Measurements from ENCODE around the gene UBE2D3. TPM values are rescaled to one million over a fixed set of nuclear protein-coding genes. Genes with fewer than 3 reads are reported as not detected.

Gene UBE2D3
- 399 and 495 TPM in 2 replicates for total RNA-seq

DNA sequence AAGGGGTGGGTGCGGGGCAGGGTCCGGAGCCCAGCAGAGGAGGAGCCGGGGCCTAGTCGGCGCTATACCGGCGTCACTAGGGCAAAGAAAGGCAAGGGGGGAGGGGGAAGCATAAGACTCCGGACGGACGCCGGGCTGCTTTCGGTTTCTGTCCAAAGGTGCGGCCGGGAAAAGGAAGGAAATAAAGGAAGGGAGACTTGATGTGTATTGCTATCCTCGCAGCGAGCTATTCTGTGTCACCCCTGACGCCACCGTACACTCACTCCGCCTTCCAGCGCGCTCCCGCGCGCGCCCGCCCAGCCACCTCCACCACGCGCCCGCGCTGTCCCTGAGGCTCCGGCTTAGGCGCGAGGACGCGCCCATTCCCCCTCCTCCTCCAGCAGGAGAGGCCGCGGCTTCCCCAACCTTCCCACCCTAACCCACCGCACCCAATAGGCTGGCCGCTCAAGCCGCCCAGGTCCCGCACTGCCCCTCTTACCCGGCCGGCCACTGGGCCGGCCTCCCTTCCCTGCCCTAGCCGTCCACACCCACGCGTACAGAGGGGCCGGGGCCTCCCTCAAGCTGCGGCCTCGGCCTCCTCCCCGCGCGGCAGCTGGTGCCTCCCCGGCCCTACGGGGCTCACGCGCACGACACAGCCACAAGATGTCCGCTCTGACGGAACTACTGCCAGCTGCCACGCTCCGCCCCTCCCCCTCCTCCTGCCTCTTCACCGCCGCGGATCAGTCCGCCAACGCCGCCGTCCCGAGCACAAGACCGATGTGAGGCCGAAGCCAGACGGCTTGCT is at the start of gene UBE2D3:
Gene UBE2D3 (minus strand): TSS at position 662 of the 784 bp plus-strand sequence. CDS start 1,043 bp downstream, outside the sequence.
- peak; percentile 97 for DNase-seq (ENCODE audit: low read depth)
- peak within 1 kb of the TSS; percentile 99 for H3K4me3 ChIP-seq (ENCODE audit: low read depth, low read length)
- TF ChIP-seq, protein P1, sequence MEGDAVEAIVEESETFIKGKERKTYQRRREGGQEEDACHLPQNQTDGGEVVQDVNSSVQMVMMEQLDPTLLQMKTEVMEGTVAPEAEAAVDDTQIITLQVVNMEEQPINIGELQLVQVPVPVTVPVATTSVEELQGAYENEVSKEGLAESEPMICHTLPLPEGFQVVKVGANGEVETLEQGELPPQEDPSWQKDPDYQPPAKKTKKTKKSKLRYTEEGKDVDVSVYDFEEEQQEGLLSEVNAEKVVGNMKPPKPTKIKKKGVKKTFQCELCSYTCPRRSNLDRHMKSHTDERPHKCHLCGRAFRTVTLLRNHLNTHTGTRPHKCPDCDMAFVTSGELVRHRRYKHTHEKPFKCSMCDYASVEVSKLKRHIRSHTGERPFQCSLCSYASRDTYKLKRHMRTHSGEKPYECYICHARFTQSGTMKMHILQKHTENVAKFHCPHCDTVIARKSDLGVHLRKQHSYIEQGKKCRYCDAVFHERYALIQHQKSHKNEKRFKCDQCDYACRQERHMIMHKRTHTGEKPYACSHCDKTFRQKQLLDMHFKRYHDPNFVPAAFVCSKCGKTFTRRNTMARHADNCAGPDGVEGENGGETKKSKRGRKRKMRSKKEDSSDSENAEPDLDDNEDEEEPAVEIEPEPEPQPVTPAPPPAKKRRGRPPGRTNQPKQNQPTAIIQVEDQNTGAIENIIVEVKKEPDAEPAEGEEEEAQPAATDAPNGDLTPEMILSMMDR (IDR thresholded peaks at IDR 0.05; ENCODE audit: insufficient read depth, low read depth, low read length): no peak

DNA sequence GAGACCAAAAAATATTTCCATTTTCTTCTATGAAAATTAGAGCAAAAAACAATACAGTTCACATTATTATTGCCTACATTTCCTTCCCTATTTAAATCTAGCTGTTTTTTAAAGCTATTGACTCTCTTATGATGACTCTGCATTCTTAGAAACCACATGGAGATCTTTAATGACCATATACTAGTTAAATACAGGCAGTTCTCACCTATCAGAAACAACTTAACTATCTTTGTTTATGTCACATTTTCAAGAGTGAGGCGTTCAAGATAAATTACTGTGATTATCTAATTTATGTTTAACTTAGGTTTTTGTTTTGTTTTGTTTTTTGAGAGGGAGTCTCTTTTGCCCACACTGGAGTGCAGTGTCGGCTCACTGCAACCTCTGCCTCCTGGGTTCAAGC is 44.4 kb upstream of the UBE2D3 start:
- DNase-seq (ENCODE audit: low read depth): peak; percentile 44
- TF ChIP-seq, protein P1 (IDR thresholded peaks at IDR 0.05; ENCODE audit: insufficient read depth, low read depth, low read length): no peak
- no peak overlapping the region for H3K4me3 ChIP-seq (ENCODE audit: low read depth, low read length)

DNA sequence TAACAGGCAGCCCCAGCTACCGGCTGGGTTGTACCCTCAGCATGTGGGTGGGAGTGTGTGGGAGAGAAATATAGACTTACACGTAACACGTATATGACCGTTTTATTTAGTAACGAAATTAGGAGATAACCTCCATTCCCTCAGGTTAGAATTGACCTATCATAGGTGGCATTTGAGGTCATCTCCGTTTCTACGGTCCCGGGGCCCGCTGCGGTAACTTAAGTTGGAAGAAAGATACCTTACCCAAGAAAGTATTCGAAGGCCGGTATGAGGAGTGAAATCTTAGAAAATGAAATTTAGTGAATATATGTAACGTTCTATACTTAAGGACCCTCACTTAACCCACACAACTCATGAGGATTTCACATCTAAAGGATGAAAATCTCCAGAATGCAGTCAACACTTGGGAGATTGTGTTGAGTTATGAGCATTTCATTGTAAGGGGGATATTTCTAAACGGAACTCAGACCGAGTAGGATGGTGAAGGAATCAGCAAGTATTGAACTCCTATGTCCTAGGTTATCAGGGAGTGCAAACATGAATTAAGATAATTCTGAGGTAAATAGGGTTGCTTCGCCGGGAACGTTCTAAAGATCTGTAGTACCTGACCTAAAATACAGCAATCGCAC is 42.3 kb upstream of the UBE2D3 start:
- no peak for DNase-seq (ENCODE audit: low read depth)
- TF ChIP-seq, protein P1 (IDR thresholded peaks at IDR 0.05; ENCODE audit: insufficient read depth, low read depth, low read length): no peak
- peak overlapping the region; percentile 91 for H3K4me3 ChIP-seq (ENCODE audit: low read depth, low read length)

DNA sequence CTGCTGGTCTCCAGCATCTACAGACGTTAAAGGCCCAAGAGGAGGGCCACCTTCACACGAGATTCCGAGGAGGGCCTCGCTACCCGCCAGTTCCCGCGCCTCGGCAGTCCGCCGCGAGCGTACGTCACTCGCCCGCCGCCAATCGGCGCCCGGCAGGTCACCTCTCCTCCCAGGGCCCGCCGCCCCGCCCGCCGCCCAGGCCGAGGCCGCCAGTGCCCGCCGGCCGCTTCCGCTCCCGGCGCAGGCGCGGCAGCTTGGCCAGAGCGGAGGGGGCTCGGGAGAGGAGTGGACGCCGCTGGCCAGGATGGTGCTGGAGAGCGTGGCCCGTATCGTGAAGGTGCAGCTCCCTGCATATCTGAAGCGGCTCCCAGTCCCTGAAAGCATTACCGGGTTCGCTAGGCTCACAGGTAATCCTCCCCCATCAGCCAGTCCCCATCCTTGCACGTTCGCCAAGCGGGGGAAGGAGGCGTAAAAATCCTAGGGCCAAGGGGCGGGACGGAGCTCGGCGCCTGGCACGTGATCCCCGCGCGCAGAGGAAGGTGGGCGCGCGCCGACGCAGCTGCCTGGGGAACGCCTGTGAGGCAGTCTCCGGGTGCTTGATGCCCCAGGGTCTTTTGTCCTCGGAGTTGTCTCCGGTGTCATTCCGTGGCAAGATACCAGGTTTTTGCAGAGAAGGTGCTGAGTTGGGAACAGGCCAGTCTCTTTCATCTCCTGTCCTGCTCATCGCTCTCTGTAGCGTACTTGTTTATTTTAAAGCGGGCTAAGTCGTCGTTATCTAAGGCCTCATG is 41.6 kb upstream of the UBE2D3 start, which contains the start of gene CISD2:
Gene CISD2 (plus strand): TSS at position 212 of the 788 bp plus-strand sequence. CDS start 93 bp downstream, at position 305.
- peak; percentile 93 for DNase-seq (ENCODE audit: low read depth)
- TF ChIP-seq, protein P1 (IDR thresholded peaks at IDR 0.05; ENCODE audit: insufficient read depth, low read depth, low read length): no peak
- peak within 1 kb of the TSS; percentile 91 for H3K4me3 ChIP-seq (ENCODE audit: low read depth, low read length)

DNA sequence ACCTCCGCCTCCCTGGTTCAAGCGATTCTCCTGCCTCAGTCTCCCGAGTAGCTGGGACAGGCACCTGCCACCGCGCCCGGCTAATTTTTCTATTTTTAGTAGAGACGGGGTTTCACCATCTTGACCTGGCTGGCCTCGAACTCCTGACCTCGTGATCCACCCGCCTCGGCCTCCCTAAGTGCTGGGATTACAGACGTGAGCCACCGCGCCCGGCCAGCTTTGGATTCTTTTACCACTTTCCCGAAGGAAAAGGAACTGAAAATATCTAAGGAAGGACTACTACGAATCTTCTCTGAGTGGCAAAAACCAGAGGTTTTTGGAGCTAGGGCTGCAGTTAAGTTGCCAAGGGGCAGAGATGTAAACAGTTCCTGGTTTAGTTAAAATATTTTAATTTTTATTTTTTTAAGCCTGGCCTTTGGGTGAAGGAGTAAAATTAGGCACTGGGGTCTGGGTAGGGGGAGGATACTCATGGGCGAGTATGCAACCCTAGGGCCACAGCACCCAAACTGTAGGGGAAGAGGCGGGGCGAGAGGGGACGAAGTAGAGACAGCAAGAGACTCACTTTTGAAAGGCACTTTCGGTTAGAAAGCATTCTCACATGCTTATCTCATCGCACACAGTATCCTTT is 40.9 kb upstream of the UBE2D3 start:
- peak overlapping the region; percentile 91 for H3K4me3 ChIP-seq (ENCODE audit: low read depth, low read length)
- DNase-seq (ENCODE audit: low read depth): no peak
- TF ChIP-seq, protein P1 (IDR thresholded peaks at IDR 0.05; ENCODE audit: insufficient read depth, low read depth, low read length): no peak
